Measurements from ENCODE around the gene FNTB.

The FNTB gene

GRCh38 chr14:65038966-65039365, 52.3 kb downstream of the FNTB start:
- TF ChIP-seq CREB1 (IDR thresholded peaks at IDR 0.05; ENCODE audit: low read depth): no peak
- TF ChIP-seq YY1 (IDR thresholded peaks at IDR 0.05; ENCODE audit: low read depth): no peak

DNA sequence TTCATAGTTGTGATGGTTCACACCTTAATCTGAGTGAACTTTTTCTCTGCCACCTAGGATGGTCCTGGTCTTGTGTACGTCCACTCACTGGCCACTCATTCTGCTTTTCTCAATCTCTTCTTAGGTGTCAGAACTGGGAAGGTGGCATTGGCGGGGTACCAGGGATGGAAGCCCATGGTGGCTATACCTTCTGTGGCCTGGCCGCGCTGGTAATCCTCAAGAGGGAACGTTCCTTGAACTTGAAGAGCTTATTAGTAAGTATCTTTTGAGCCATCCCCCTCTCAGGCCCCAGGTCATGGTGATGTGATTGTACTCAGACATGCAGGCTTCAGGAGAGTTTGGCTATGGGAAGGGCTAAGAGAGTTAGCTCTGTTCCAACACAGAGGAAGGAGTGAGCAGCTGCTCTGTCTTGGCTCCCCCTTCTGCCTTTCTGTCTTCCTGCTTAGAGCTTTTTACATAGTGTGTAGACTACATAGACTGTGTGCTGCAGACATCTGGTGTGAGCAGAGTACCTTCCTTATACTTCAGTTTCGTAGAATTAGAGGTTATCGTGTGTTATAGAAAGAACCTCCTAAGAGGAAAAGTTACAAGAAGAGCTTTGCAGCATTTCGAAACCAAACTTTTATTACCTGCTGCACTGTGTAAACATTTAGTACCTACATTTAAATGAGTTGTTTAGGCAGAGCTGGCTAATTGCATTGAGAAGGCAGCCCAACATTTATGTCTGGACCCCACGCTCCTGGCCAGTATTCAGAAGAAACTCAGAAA, 54.2 kb downstream of the FNTB start:
- no peak for TF ChIP-seq TAF1 (IDR thresholded peaks at IDR 0.05; ENCODE audit: low read depth)
- TF ChIP-seq ZBTB7A (IDR thresholded peaks at IDR 0.05; ENCODE audit: low read depth): no peak

GRCh38 chr14:65041434-65041915, 54.8 kb downstream of the FNTB start:
- TF ChIP-seq FOXM1 (IDR thresholded peaks at IDR 0.05; ENCODE audit: borderline replicate concordance, low read depth) (no peak), RAD21 (IDR thresholded peaks at IDR 0.05; ENCODE audit: low read depth) (no peak), EGR1 (IDR thresholded peaks at IDR 0.05) (no peak), MAX (IDR thresholded peaks at IDR 0.05) (no peak), USF1 (IDR thresholded peaks at IDR 0.05) (no peak), EP300 (IDR thresholded peaks at IDR 0.05; ENCODE audit: borderline replicate concordance) (no peak), CEBPB (IDR thresholded peaks at IDR 0.05) (no peak), NFIC (IDR thresholded peaks at IDR 0.05) (no peak), TCF12 (IDR thresholded peaks at IDR 0.05; ENCODE audit: low read depth) (no peak), CREB1 (IDR thresholded peaks at IDR 0.05; ENCODE audit: low read depth) (no peak)

GRCh38 chr14:65042296-65042695, 55.6 kb downstream of the FNTB start:
- TF ChIP-seq YY1 (IDR thresholded peaks at IDR 0.05; ENCODE audit: low read depth): no peak
- TF ChIP-seq EP300 (IDR thresholded peaks at IDR 0.05; ENCODE audit: borderline replicate concordance): no peak
- no peak for TF ChIP-seq CEBPB (IDR thresholded peaks at IDR 0.05)
- no peak for TF ChIP-seq RAD21 (IDR thresholded peaks at IDR 0.05; ENCODE audit: low read depth)
- no peak for TF ChIP-seq EGR1 (IDR thresholded peaks at IDR 0.05)
- no peak for TF ChIP-seq MAX (IDR thresholded peaks at IDR 0.05)
- TF ChIP-seq REST (IDR thresholded peaks at IDR 0.05; ENCODE audit: low read depth): no peak
- TF ChIP-seq CREB1 (IDR thresholded peaks at IDR 0.05; ENCODE audit: low read depth): no peak
- TF ChIP-seq ZBTB7A (IDR thresholded peaks at IDR 0.05; ENCODE audit: low read depth): no peak
- TF ChIP-seq FOXM1 (IDR thresholded peaks at IDR 0.05; ENCODE audit: borderline replicate concordance, low read depth): no peak
- no peak for TF ChIP-seq TEAD4 (IDR thresholded peaks at IDR 0.05)
- TF ChIP-seq TAF1 (IDR thresholded peaks at IDR 0.05; ENCODE audit: low read depth): no peak
- TF ChIP-seq USF1 (IDR thresholded peaks at IDR 0.05): no peak
- TF ChIP-seq NFIC (IDR thresholded peaks at IDR 0.05): no peak
- no peak for TF ChIP-seq TCF12 (IDR thresholded peaks at IDR 0.05; ENCODE audit: low read depth)

DNA sequence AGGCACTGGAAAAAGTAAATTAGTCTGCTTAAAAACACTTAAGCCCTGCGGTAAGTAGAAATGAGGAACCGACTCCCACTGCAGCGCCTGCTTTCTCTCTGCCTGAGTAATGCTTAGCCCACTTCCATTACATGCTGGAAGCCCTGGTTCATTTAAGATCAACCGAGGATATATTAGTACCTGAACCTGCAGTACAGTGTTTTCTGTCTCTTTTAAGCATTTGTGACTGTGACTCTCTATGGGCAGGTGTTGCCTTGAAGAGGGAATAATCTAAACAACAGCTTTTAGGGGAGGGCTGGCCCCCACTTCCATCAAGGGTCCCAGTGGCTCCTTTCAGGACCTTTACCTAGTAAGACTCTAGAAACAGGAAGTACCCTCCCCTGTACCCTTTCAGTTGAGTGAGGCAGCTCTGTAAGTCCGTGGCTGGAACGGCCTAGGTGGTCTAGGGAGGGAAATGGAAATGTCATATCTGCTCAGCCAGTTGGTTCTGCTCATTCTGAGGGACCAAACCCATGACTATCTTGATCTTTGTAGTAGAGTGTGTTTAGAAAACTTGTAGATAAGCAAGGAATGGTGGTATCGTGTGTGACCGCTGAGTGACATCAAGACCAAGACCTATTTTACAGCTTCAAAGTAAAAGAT, 56.2 kb downstream of the FNTB start:
- TF ChIP-seq TAF1 (IDR thresholded peaks at IDR 0.05; ENCODE audit: low read depth) (no peak), ZBTB7A (IDR thresholded peaks at IDR 0.05; ENCODE audit: low read depth) (no peak), REST (IDR thresholded peaks at IDR 0.05; ENCODE audit: low read depth) (no peak), CEBPB (IDR thresholded peaks at IDR 0.05) (no peak), RAD21 (IDR thresholded peaks at IDR 0.05; ENCODE audit: low read depth) (no peak), EGR1 (IDR thresholded peaks at IDR 0.05) (no peak), TEAD4 (IDR thresholded peaks at IDR 0.05) (no peak)

- TF ChIP-seq CEBPB (IDR thresholded peaks at IDR 0.05) (no peak), TEAD4 (IDR thresholded peaks at IDR 0.05) (no peak), USF1 (IDR thresholded peaks at IDR 0.05) (no peak), EGR1 (IDR thresholded peaks at IDR 0.05) (no peak), MAX (IDR thresholded peaks at IDR 0.05) (no peak), TAF1 (IDR thresholded peaks at IDR 0.05; ENCODE audit: low read depth) (no peak), EP300 (IDR thresholded peaks at IDR 0.05; ENCODE audit: borderline replicate concordance) (no peak), YY1 (IDR thresholded peaks at IDR 0.05; ENCODE audit: low read depth) (no peak), RAD21 (IDR thresholded peaks at IDR 0.05; ENCODE audit: low read depth) (no peak), REST (IDR thresholded peaks at IDR 0.05; ENCODE audit: low read depth) (no peak), ZBTB7A (IDR thresholded peaks at IDR 0.05; ENCODE audit: low read depth) (no peak)
Observed at GRCh38 chr14:65043893-65044595, 57.3 kb downstream of the FNTB start.
